ENCODE measurements around the gene CAPNS2. TPM values are rescaled to one million over a fixed set of nuclear protein-coding genes. Genes with fewer than 3 reads are reported as not detected.

The CAPNS2 gene
- total RNA-seq, 1 experiment from 2014 or later, result not detected

GRCh38 chr16:55526441-55526840 is 40.0 kb upstream of the CAPNS2 start:
- POLR2A ChIA-PET, result no interaction called here
- no peaks in the 10 kb centered on the region for H3K36me3 ChIP-seq (ENCODE audit: control insufficient read depth in 1 of 2, insufficient read depth in 2 of 2, low read length in 2 of 2)
- no peak overlapping the region for H3K4me3 ChIP-seq (replicated peaks in 1 of 2; ENCODE audit: low read depth in 1 of 2, low read length in 2 of 2)
- H2AFZ ChIP-seq (ENCODE audit: low read depth, low read length, poor library complexity, severe bottlenecking), result no peak overlapping the region
- H3K27ac ChIP-seq (ENCODE audit: low read depth, low read length), result no peak overlapping the region
- H3K4me1 ChIP-seq (ENCODE audit: control insufficient read depth in 1 of 2, insufficient read depth in 2 of 2, low read length in 2 of 2), result no peaks in the 10 kb centered on the region
- ATAC-seq (no peak), DNase-seq (ENCODE audit: low read depth, low spot score) (no peak)
- no peaks in the 10 kb centered on the region for H3K9me2 ChIP-seq (ENCODE audit: insufficient read depth)
- H3K27me3 ChIP-seq (ENCODE audit: insufficient read depth, low read length), result no peaks in the 10 kb centered on the region
- no peaks in the 10 kb centered on the region for H4K20me1 ChIP-seq (ENCODE audit: insufficient read depth)
- no peak overlapping the region for H3K9ac ChIP-seq (ENCODE audit: low read length)
- BruUV-seq (replicated peaks), result no TSS peak
- CTCF ChIA-PET, result no interaction called here
- intact Hi-C loops (cut with micrococcal nuclease), result no loop called here
- no peaks in the 10 kb centered on the region for H3K9me3 ChIP-seq (ENCODE audit: control insufficient read depth in 1 of 2, insufficient read depth in 1 of 2, low read depth in 1 of 2, low read length in 2 of 2)
- RAD21 ChIA-PET (ENCODE audit: low non-redundant PET in 1 of 2, low total read pairs in 2 of 2, uncharacterized antibody in 2 of 2, unreplicated experiment in 2 of 2), result no interaction called here
- no peak overlapping the region for H3K4me2 ChIP-seq (ENCODE audit: low read length)
- TF ChIP-seq CBX3 (IDR thresholded peaks at IDR 0.05; ENCODE audit: low read depth) (no peak), TCF7L2 (IDR thresholded peaks at IDR 0.05; ENCODE audit: borderline replicate concordance, extremely low read depth, insufficient read depth, insufficient read length) (no peak), JUND (IDR thresholded peaks at IDR 0.05) (no peak), SP1 (IDR thresholded peaks at IDR 0.05; ENCODE audit: low read depth) (no peak), EZH2phosphoT487 (IDR thresholded peaks at IDR 0.05; ENCODE audit: borderline replicate concordance) (no peak), POLR2A (IDR thresholded peaks at IDR 0.05; ENCODE audit: borderline replicate concordance, extremely low read depth, insufficient read depth, insufficient read length) (no peak), MAX (IDR thresholded peaks at IDR 0.05) (no peak), SIN3A (IDR thresholded peaks at IDR 0.05; ENCODE audit: low read depth) (no peak), ATF3 (IDR thresholded peaks at IDR 0.05) (no peak), RAD21 (IDR thresholded peaks at IDR 0.05; ENCODE audit: low read depth) (no peak), EGR1 (IDR thresholded peaks at IDR 0.05; ENCODE audit: low read depth) (no peak), ZNF274 (IDR thresholded peaks at IDR 0.05; ENCODE audit: low read depth, low read length) (no peak), SRF (IDR thresholded peaks at IDR 0.05; ENCODE audit: low read depth) (no peak), FOSL1 (IDR thresholded peaks at IDR 0.05; ENCODE audit: low read depth) (no peak), CTCF (IDR thresholded peaks at IDR 0.05 in 2 of 3, conservative IDR thresholded peaks at IDR 0.05 in 1 of 3; ENCODE audit: borderline replicate concordance in 1 of 3, insufficient read depth in 1 of 3, low read depth in 2 of 3, low read length in 2 of 3) (no peak), POLR2AphosphoS5 (IDR thresholded peaks at IDR 0.05; ENCODE audit: low read depth, low read length) (no peak), ZFX (IDR thresholded peaks at IDR 0.05) (no peak), EZH2 (IDR thresholded peaks at IDR 0.05) (no peak), YY1 (IDR thresholded peaks at IDR 0.05; ENCODE audit: extremely low read depth, insufficient replicate concordance, low read depth, low read length) (no peak), ELF1 (IDR thresholded peaks at IDR 0.05; ENCODE audit: borderline replicate concordance, low read depth) (no peak)
- no peaks in the 10 kb centered on the region for H3K79me2 ChIP-seq (ENCODE audit: insufficient read depth, low read length)

All from HCT116 (cell line).